HG03521 (cell line): ENCODE data around the gene BCAS3.

Experiments used
- ATAC-seq: cut with Tn5 transposase; IDR thresholded peaks from one replicate; pipeline ENCODE4 v1.9.1; 2021; ENCODE audit warnings: mild to moderate bottlenecking, moderate library complexity; ENCODE audit not compliant: unreplicated experiment

BCAS3 gene

GRCh38 chr17:61400717-61401388 is 723.2 kb downstream of the BCAS3 start:
- no peak for ATAC-seq

- ATAC-seq, result no peak
Measured at GRCh38 chr17:61401389-61402072, 723.9 kb downstream of the BCAS3 start.

GRCh38 chr17:61402073-61402541 is 724.5 kb downstream of the BCAS3 start:
- ATAC-seq, result no peak

- ATAC-seq, result no peak
Measured at GRCh38 chr17:61402978-61403800, 725.5 kb downstream of the BCAS3 start.

- ATAC-seq, result no peak
Measured at GRCh38 chr17:61403801-61404662, 726.4 kb downstream of the BCAS3 start.

GRCh38 chr17:61404663-61404912 is 726.9 kb downstream of the BCAS3 start:
- ATAC-seq, result no peak

- ATAC-seq, result no peak
Measured at GRCh38 chr17:61404913-61405685, 727.4 kb downstream of the BCAS3 start.

- no peak for ATAC-seq
Measured at GRCh38 chr17:61405686-61406536, 728.3 kb downstream of the BCAS3 start.

- ATAC-seq, result no peak
Measured at GRCh38 chr17:61406537-61406845, 728.8 kb downstream of the BCAS3 start.

GRCh38 chr17:61406971-61407911 is 729.6 kb downstream of the BCAS3 start:
- no peak for ATAC-seq

- ATAC-seq, result no peak
Measured at GRCh38 chr17:61408151-61409041, 730.7 kb downstream of the BCAS3 start.

- ATAC-seq, result no peak
Measured at GRCh38 chr17:61409301-61410112, 731.9 kb downstream of the BCAS3 start.

GRCh38 chr17:61410141-61411010 is 732.7 kb downstream of the BCAS3 start:
- no peak for ATAC-seq

- ATAC-seq, result no peak
Measured at GRCh38 chr17:61411011-61411260, 733.3 kb downstream of the BCAS3 start.

GRCh38 chr17:61411261-61412142 is 733.9 kb downstream of the BCAS3 start:
- no peak for ATAC-seq
